A673 (cell line): Measurements from ENCODE around the gene SPTLC3. TPM values are rescaled to one million over a fixed set of nuclear protein-coding genes. Genes with fewer than 3 reads are reported as not detected.

ENCODE experiments used
- BruUV-seq: library from RNA; stranded (reverse); fragments of 400-500 nt; replicated peaks from 2 replicates; lab custom pipeline; 2021; lab: Mats Ljungman, UMichigan
- CTCF ChIA-PET: fragments of 300-600 bp; sonication (Branson Sonifier 250); formaldehyde crosslinking; loops from one replicate; lab custom pipeline; 2022; ENCODE audit warnings: antibody characterized with exemption; lab: Charles Lee
- POLR2A ChIA-PET: fragments of 300-600 bp; sonication (Branson Sonifier 250); formaldehyde crosslinking; loops from one replicate; lab custom pipeline; 2022; ENCODE audit warnings: antibody characterized with exemption; ENCODE audit not compliant: low non-redundant PET; lab: Charles Lee
- DNase-seq: peaks from one replicate; pipeline ENCODE4 v3.0.0-alpha.2; 2015; ENCODE audit warnings: low spot score
- H3K27ac ChIP-seq: fragments of 200-600 bp; sonication (generic); 2 replicates; pipeline ENCODE4 v1.5.1; 2016; ENCODE audit warnings: mixed run types, low read depth, mild to moderate bottlenecking, mixed read lengths, antibody characterized with exemption, low read length; ENCODE audit not compliant: poor library complexity, severe bottlenecking
- H3K27me3 ChIP-seq: fragments of 200-600 bp; sonication (generic); replicated peaks from 2 replicates; pipeline ENCODE4 v1.6.1; 2017; ENCODE audit warnings: mixed run types, low read depth, mild to moderate bottlenecking, mixed read lengths, antibody characterized with exemption, low read length; ENCODE audit not compliant: insufficient read depth, poor library complexity
- H3K36me3 ChIP-seq: fragments of 200-600 bp; sonication (generic); 2 replicates; pipeline ENCODE4 v1.6.1; 2016; ENCODE audit warnings: mixed run types, mild to moderate bottlenecking, mixed read lengths, antibody characterized with exemption, low read length; ENCODE audit not compliant: insufficient read depth, poor library complexity, severe bottlenecking
- H3K4me1 ChIP-seq: fragments of 200-600 bp; sonication (generic); 2 replicates; pipeline ENCODE4 v1.6.1; 2017; ENCODE audit warnings: mixed run types, mild to moderate bottlenecking, mixed read lengths, antibody characterized with exemption, low read length; ENCODE audit not compliant: insufficient read depth, poor library complexity, severe bottlenecking
- H3K4me3 ChIP-seq: fragments of 200-600 bp; sonication (generic); 2 replicates; pipeline ENCODE4 v1.5.1; 2016; ENCODE audit warnings: low read depth, mixed run types, mild to moderate bottlenecking, mixed read lengths, low read length; ENCODE audit not compliant: poor library complexity, severe bottlenecking
- H3K9me3 ChIP-seq: fragments of 200-600 bp; sonication (generic); 2 replicates; pipeline ENCODE4 v1.6.1; 2016; ENCODE audit warnings: mixed run types, low read depth, mild to moderate bottlenecking, mixed read lengths, antibody characterized with exemption, low read length; ENCODE audit not compliant: poor library complexity, severe bottlenecking
- EZH2 ChIP-seq: fragments of 200-600 bp; sonication (generic); IDR thresholded peaks from 2 replicates; pipeline ENCODE4 v1.6.1; 2017; ENCODE audit warnings: borderline replicate concordance, low read depth, mild to moderate bottlenecking, mixed read lengths, antibody characterized with exemption, low read length; ENCODE audit not compliant: poor library complexity, severe bottlenecking
- intact Hi-C: fragments of 100-400 bp; cut with micrococcal nuclease; formaldehyde crosslinking; loops from one replicate; pipeline ENCODE4 v1.10.0; 2022; ENCODE audit not compliant: unreplicated experiment
- total RNA-seq: library from RNA; stranded (reverse); gene quantifications from 2 replicates; pipeline ENCODE4 v1.2.3, GENCODE V29; 2021
- TF ChIP-seq, protein P1 (sequence below): fragments of 300-800, 200-600 bp; sonication (generic); conservative IDR thresholded peaks from 2 replicates; pipeline ENCODE4 v1.5.1; 2017; ENCODE audit warnings: low read depth, mild to moderate bottlenecking, antibody characterized with exemption, low read length, moderate library complexity, mixed read lengths

Gene SPTLC3
- total RNA-seq, 1 experiment from 2014 or later, result 0.06 TPM

DNA sequence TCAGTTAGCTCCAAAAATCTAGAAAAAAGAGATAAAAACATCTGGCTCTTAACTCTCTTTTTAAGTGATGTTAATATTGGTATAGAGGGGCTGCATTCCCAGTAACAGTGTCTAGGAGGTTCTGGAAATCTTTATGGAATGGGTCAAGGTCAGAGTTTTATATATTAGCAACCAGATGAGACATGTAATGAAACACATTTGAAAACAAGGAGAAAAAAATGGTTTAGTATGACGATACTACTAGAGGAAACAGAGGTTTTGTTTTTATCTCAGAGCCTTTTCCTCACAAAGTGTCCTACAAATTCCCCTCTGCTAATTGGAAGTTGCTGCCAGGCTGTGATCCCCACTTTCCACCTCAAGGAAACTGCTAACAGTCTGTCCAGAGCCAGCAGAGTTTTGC, 111.7 kb downstream of the SPTLC3 start:
- ChIA-PET POLR2A (no interaction called here), CTCF (no interaction called here)
- Histone ChIP-seq H3K4me3 (no peak overlapping the region), H3K27me3 (no peaks in the 10 kb centered on the region), H3K36me3 (no peaks in the 10 kb centered on the region), H3K9me3 (no peaks in the 10 kb centered on the region), H3K4me1 (no peaks in the 10 kb centered on the region), H3K27ac (no peak overlapping the region)
- DNase-seq, result no peak
- intact Hi-C loops, result loop anchor here (10.0 kb wide), 1 partner anchor 174 kb away; no protein-coding TSS in a partner anchor
- TF ChIP-seq EZH2, result no peak
- TF ChIP-seq, protein P1, sequence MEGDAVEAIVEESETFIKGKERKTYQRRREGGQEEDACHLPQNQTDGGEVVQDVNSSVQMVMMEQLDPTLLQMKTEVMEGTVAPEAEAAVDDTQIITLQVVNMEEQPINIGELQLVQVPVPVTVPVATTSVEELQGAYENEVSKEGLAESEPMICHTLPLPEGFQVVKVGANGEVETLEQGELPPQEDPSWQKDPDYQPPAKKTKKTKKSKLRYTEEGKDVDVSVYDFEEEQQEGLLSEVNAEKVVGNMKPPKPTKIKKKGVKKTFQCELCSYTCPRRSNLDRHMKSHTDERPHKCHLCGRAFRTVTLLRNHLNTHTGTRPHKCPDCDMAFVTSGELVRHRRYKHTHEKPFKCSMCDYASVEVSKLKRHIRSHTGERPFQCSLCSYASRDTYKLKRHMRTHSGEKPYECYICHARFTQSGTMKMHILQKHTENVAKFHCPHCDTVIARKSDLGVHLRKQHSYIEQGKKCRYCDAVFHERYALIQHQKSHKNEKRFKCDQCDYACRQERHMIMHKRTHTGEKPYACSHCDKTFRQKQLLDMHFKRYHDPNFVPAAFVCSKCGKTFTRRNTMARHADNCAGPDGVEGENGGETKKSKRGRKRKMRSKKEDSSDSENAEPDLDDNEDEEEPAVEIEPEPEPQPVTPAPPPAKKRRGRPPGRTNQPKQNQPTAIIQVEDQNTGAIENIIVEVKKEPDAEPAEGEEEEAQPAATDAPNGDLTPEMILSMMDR, result no peak
- no TSS peak for BruUV-seq

DNA sequence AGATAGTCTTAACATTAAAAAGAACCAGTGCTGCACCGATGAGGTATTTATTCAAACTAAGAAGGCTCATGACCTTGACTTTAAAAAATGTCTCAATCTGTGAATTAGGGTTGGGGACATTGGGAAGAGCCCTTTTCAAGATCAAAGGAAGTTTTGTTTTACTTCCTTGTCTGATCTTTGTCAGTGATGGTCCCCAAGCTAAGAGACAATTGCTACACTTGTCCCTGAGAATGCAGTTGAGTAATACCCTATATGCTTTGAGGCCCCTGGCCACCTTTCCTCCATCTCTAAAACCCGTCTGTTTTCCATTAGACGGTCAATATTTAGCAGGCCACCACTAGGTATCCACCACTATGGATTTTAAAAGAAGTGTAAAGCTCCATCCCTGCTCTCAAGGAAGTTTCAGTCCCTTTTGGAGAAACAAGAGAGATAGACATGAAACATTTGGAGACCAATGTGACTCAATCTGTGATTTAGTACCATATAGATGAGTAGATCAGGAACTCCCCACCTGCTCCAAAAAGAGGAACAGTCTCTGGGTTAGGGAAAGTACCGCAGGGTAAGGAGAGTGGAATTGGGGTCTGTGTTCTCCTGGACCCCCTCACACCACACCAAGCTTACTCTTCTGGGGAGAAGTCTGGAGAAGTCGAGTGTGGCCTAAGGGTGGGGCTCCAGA, 113.2 kb downstream of the SPTLC3 start:
- BruUV-seq, result no TSS peak
- DNase-seq, result no peak
- ChIA-PET POLR2A (no interaction called here), CTCF (no interaction called here)
- TF ChIP-seq EZH2, result no peak
- TF ChIP-seq, protein P1, result no peak
- no peak overlapping the region for H3K27ac ChIP-seq
- H3K4me3 ChIP-seq, result no peak overlapping the region
- no peaks in the 10 kb centered on the region for H3K9me3 ChIP-seq
- no peaks in the 10 kb centered on the region for H3K36me3 ChIP-seq
- H3K27me3 ChIP-seq, result no peaks in the 10 kb centered on the region
- no peaks in the 10 kb centered on the region for H3K4me1 ChIP-seq
- intact Hi-C loops, result loop anchor here (10.0 kb wide), 1 partner anchor 173 kb away; no protein-coding TSS in a partner anchor

DNA sequence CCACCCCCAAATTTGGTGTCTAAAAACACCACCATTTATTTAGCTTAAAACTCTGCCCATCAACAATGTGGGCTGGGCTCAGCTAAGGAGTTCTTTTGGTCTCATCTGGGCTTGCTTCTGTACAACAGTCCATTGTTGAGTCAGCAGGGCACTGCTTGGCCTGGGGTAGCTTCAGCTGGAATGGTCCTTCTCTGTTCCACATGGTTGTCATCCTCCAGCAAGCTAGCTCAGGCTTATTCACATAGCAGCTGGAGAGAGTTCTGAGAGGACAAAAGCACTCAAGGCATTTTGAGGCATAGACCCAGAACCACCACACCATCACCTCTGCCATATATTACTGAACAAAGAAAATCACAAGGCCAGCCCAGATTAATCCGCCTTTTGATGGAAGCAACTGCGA, 116.7 kb downstream of the SPTLC3 start:
- no peak for TF ChIP-seq EZH2
- TF ChIP-seq, protein P1, result no peak
- H3K27me3 ChIP-seq, result peaks cover 6% of the 10 kb centered on the region
- H3K27ac ChIP-seq, result no peak overlapping the region
- ChIA-PET CTCF (no interaction called here), POLR2A (no interaction called here)
- no peaks in the 10 kb centered on the region for H3K36me3 ChIP-seq
- no peaks in the 10 kb centered on the region for H3K9me3 ChIP-seq
- no peaks in the 10 kb centered on the region for H3K4me1 ChIP-seq
- no peak overlapping the region for H3K4me3 ChIP-seq
- intact Hi-C loops, result loop anchor here (10.0 kb wide), 1 partner anchor 169 kb away; no protein-coding TSS in a partner anchor
- no TSS peak for BruUV-seq
- DNase-seq, result no peak
